ENCODE measurements around the gene LAMC1.

The LAMC1 gene

DNA sequence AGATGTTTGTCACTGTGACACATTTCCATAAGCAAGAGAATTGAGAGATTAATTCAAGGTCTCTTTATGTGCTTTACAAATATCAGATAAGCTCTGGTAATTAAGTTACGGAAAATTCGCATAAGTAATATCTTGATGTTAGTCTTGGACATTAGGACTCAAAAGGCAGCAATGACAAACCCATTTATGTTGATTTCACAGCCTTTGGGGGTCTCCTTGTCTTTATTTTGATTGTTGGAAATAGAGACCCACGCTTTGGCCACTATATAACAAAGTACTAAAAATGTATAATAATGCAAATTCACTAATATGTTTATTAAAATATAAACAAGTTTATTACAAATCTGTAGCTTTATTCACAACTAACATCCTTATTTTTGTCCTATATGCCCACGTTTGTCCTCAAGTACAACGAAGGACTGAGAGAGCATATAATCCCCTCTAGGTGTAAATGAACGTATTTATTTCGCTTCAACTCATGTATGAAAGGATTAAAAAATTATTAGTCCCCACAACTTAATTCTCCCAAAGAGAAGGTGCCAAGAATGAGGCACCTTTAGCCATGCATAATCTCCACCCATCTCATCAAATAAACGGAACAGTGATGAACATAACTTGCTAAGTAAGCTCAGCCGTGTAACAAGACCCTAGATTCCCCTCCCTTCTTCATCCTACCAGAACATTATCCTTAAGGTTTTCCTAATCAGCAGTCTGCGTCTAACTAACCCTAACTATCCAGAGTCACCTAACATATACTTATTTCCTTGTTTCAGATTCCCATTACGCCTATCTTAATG lies 1.6 kb upstream of the LAMC1 start:
- DNase-seq, result no peak

DNA sequence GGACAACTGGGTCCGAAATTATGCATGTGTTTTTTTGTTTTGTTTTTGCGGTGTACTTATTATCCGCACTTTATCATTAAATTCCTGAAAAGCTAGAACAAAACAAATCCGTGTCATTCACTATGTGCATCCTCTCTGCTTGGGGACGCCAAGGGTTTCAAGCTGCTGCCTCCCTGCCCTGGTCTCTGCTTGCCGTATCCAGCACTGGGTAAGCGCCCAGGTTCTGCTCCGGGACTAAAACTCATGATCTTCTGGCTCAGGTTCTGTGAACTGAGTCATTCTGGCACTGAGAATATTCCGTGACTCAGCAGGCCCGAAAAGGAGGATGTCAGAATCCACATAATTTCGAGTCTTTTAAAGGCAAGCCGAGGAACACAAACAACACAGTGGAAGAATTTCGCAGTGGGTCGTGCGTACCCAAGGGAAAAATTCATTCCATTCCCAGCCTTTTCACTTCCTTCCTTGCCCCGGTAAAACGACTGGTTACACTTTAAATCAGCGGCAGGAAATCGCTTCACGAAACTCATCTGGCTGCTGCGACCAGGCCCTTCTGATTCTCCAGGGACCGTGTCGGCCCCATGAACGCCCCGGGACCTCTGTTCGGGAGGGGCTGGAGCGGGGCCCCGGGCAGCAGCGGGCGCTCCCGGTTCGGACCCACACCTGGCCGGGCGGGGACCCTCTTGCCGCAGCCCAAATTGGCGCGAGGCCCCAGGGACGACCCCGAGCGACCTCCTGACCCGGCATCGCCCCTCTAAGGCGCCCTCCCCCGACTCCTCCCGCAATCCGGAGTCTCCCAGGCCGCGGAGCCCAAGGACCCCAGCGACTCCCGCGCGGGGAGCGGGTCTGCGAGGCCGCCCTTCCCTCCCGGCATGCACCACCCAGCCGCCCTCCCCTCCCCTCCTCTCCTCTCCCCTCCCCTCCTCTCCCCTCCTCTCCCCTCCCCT lies 746 bp upstream of the LAMC1 start:
- peak; percentile 48 for DNase-seq

DNA sequence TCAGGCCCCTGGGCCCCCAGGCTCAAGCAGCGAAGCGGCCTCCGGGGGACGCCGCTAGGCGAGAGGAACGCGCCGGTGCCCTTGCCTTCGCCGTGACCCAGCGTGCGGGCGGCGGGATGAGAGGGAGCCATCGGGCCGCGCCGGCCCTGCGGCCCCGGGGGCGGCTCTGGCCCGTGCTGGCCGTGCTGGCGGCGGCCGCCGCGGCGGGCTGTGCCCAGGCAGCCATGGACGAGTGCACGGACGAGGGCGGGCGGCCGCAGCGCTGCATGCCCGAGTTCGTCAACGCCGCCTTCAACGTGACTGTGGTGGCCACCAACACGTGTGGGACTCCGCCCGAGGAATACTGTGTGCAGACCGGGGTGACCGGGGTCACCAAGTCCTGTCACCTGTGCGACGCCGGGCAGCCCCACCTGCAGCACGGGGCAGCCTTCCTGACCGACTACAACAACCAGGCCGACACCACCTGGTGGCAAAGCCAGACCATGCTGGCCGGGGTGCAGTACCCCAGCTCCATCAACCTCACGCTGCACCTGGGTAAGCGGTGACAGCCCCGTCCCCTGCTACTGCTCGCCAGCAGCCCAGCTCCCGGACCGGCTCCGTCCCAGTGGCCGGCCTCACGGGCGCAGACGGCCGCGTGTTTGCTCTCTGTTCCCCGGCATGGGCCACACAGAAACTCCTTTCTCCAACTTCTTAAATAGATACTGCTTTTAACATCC lies 539 bp downstream of the LAMC1 start:
- peak; percentile 69 for DNase-seq

DNA sequence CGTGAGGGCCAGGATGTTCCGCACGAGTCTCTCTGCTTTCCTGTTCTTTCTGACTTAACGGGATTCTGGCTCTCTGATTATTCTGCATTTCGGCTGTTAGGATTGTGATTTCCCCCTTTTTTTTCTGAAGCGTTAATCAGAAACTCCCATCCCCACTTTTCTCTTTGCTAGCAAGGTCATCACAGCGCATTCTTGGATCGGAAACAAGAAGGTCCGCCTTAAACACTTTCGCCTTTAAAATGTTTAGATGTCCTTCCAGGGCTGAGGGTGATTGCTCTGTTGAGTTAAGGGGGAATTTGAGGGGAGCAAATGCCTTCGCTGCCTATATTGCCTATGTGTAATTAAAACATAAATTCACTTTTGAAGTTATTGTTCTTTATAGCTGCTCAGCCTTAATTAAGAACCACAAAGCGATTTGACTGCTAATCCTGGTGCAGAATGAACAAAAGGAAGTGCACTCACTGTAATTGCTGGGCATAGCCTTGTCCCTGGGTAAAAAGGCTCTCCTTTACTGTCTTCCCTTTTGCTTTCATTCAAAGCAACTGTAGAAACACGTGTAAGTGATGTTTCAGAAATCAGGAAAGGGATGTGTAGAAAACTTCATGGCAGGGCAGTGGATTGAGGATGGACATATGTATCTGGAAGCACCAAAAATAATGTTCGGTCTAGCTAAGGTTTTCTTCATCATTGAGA lies 1.2 kb downstream of the LAMC1 start:
- DNase-seq, result no peak

DNA sequence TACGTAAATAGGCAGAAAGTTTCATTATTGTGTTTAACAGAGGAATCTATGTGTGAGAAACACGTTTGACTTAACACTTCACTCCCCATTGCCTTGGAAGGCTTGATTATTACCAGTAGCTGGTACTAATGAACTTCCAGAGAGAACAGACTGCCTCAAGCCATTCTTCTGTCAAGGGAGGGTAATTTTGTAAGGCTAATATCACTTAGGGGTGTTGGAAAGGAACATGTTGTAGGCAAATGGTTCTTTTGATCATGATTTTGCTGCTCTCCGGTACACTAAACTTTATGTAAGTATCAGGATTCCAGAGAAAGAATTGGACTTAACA lies 1.8 kb downstream of the LAMC1 start:
- no peak for DNase-seq

DNA sequence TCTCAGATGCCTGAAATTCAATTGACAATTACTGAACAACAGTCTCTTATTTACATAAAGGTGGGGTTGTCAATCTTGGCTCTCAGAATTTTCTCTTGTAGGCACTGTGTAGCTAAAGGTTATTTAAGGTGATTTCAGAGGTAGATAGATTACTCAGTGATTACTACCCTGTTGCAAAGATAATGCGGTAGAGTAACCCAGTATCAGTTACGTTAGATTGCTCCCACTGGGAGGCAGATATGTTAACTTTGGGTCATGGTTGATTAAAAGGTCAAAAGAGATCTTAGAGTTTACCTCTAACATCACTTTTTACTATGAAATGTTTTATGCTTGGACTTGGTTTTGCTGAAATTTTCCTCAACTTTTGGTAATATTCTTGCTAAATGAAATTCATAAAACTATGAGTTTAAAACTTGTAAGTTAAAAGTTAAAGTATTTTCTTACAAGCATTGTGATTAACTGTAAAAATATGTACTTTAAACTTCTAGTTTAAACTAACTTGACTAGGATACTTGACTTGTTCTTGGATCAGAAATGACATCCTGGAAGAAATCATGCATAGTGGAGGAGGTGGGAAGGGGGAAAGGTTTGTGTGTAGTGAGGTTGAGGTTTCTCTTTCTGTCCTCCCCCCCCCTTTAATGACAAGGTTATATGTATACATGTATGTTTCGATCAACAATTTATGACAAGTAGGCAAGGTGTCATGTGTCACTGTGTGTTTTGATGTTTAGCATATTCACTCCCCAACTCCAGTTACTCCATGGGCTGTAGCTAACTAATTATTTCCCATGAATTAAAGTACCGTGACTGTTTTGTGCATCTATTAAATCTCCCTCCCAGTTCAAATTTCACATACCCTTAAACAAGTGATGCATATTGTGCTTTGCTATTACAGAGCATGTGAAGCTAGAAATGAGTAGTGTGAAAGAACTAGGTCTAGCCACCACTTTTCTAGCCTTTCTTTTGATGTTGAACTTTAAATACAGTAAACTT lies 2.9 kb downstream of the LAMC1 start:
- DNase-seq, result no peak

DNA sequence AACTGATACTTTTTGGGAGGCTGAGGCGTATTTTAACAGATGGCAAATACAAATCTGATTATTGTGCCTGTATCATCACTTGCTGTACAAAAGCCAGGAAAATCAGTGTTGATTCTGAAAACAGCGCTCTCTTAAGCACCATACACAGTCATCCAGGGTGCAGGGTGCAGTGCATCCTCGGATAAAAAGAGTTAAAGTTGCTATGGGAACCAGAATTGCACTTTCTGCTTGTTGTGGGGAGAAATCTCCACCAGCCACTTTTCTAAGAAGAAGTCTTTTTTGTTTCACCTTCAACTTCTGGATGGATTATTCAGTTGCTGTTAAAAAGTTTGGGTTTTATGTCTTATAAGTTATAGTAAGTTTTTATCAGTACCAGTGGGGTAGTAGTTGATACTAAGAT lies 3.8 kb downstream of the LAMC1 start:
- DNase-seq, result no peak

DNA sequence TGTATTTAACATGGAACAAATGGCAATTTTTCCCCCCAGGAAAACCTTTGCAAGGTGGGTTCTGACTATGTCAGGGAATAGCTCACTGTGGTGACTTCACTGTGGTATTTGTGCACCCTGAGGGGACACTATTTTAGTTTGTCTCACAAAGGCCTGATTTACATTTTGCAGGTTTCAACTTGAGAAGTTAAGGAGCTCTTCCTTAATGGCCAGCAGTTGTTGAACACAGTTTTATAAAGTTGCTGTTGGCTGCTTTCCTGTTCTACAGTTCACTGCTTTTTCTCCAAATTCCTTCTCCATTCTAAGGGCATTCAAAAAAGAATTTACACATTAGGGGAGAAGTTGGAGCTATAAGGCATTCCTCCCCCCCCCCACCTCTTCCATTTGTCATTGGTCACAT lies 4.6 kb downstream of the LAMC1 start:
- no peak for DNase-seq

DNA sequence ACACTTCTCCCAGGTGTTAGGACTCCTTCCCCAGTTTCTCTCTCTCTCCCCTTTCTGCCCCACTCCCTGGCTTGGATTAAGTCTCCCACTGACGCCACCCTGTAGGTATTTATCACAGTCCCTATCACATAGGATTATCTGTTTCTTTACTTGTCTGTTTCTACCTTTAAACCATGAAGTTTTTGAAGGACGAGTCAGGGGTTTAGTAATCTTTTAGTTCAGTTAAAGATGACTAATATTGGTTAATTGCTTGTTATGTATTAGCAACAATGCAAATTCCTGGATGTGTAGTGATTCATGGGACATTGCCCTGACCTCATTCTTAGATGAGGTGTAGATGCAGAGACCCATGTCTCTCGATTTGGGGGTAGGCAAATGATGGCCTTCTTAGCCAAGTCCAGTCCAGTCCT lies 6.4 kb downstream of the LAMC1 start:
- no peak for DNase-seq

DNA sequence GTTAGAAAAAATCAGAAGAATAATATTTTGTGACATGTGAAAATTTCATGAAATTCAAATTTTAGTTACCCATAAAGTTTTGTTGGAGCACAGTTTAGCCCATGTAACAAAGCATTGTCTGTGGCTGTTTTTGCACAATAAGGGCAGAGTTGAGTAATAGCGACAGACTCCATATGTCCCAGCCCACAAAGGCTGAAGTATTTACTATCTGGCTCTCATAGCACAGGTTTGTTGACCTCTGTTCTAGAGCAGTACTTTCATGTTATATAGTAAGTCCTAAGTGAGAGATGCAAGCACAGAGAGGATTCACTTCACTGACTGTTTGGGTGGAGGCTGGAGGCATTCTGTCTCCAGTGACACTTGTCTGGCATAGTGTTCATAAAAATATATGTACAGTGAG lies 6.8 kb downstream of the LAMC1 start:
- peak; percentile 40 for DNase-seq

DNA sequence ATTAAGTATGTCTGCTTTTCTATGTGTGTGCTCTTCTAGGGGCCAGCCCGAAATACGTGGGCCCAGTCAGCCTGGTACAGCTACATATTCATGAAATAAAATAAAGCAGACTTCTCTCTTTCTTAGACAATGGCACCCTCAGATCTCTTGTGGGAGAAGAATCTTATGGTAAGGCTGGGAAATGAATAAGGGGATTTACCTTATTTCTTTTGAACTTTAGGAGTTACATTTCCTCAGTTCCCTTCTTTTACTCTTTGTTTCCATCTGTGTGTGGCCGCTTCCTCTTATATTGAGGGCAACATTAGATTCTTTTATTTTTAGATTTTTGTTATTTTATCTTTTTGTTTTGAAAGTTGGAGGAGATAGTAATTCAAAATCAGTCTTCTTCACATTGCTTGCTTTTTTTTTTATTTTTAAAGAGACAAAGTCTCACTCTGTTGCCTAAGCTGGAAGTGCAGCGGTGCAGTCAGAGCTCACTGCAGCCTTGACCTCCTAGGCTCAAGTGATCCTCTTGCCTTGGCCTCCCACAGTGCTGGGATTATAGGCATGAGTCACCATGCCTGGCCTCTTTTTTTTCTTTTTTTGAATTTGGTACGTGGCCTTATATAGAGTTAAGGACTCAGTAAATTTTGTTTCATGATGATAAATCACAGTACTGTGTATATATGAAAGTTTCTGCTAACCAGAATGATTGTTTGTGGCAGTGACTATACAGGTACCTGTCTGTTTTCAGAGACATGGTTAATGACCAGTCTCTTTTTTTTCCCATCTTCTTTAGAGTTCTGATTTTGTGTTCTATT lies 9.1 kb downstream of the LAMC1 start:
- no peak for DNase-seq

DNA sequence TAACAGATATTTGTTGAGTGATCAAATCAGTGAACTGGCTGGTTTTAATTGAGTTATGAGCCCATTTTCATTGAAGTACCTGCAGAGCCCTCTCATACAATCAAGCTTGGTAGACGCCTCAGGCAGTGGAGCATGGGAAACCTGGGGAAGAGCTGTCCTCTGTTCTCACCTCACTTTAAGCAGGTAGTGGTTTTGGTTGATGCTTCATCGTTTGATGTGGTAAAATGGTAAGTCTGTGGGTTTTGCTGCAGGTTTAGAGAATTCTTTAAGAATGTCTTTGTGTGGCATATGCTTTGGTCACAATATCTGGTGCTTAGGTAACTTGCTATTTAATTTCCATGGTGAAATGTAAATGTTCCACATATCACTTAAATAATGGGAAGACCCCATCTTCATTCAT lies 10.0 kb downstream of the LAMC1 start:
- DNase-seq, result no peak

DNA sequence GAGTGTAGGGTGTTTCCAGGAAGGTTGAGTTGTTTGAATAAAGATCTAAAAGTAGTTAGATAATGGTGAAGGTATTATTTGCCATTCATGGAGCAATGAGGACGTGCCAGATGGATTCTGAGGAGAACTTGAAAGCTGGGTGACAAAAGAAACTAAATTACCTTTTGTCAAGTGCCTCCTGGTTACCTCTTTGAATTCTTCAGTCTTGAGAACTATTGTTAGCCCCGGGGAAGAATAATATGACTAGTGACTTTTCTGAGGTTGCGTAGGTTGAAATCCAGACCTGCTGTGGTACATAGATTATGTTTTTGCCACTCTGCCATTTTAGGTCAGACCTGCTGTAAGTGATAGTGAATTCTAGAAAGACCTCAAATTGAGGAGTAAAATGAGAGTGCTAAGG lies 11.5 kb downstream of the LAMC1 start:
- no peak for DNase-seq

DNA sequence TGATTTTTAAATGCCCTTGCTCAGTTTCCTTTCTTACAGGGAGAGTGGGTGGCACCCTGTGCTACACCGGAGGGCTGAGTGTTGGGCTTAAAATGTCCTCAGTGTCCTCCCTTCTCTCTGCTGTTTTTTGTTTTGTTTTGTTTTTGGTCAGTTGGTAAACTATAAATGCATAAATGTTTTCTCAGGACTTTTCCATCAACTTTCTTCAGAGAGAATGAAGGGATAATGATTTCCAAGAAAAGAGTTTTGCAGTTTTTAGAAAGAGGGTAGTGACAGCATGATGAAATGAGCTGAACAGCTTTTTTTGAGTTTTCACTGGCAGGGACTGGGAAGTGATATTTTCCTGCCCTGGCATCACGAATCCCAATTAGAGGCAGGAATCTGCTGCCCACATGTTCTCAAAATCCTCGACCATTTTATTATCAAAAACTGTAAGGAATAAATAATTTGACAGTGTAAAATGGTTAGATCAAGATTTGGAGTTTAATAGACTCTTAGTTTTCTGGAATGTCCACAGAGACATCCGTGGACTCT lies 15.2 kb downstream of the LAMC1 start:
- DNase-seq, result no peak

DNA sequence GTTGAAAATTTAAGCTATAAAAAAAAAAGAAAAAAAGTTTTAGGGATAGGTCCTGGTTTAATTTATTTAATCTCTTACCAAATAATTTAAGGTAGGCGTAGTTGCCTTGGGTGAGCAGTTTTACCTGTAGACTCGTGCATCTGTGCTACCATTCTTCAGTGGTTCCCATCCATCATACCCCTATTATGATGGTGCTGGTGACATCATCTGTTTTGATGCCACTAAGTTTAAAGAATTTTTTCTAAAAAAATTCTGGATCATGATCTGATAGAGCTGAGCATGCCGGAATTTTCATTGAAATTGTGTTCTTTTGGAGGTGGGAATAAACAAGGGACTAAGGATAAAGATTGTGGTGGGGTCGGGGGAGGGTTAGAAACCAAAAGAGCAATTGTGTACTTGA lies 15.7 kb downstream of the LAMC1 start:
- no peak for DNase-seq

DNA sequence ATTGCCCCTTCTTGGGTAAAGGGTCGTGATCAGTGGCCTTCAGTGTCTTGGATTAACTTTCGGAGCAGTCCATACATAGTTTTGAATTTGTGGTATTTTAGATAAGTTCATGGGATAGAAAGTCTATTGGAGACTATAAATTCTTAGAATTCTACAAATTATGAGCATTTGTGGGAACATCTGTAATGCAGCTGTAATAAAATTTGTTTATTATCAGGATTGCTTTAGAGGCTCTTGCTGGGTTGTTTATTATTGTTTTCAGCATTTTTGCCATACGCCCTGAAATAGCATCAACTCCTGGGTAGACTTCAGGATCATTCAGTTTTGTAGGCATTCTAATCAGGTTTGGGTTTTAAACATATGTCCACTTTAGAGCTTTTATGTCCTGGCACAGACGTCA lies 16.1 kb downstream of the LAMC1 start:
- DNase-seq, result no peak

DNA sequence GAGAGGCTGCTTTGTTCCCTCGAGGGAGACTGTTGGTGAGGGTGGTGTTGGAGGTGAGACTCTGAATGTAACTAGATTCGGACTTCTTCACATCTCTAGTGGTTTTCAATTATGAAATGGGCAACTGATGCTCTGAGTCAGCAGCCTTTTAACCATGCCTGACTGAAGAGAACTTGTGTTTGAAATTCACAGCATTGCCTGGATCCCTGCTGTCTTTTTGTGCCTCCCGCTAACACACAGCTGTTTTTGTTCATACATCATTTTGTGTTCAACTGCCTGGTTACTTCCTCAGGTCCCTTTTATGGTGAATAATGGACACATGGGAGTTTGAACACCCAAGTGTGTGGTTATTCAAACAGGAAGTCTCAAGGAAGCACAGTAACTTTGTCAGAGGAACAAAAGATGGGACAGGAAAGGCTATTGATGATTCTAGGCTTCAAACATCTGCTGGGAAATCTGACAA lies 16.8 kb downstream of the LAMC1 start:
- DNase-seq, result peak; percentile 8

DNA sequence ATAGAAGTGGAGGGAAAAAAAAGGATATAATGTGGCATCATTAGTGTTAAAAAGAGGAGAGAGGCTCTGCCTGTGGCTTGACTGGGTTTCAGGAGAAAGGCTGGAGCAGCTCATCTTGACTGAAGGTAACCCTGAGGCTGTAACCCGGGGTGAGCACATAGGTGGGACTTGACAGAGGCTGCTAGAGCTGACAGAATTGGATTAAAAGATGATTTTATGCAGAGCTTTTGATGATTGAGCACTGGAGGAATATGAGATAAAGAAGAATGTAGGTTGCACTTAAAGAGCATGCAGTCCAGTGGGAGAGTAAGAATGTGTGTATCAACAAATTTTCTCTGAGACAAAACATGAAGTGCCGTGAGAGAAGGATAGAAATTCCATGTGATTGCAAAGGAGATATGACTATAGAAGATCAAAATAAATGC lies 17.3 kb downstream of the LAMC1 start:
- no peak for DNase-seq

DNA sequence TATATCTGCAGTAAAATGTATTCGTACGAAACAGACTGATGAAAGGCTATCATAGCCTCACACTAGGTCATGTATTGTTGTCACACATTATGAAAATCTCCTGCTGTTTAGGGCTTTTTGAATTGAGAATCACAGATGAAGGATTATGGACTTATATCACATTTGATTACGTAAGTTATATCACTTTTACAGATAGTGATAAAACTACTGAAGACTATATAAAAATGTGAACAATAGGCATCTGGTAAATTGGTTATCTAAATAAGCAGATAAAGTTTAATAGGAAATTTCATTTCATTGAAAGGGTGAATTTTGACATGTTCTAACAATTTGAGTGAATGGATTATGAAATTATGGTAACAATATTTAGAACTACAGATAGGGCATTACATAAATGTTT lies 20.0 kb downstream of the LAMC1 start:
- DNase-seq, result no peak
